CD4-positive, alpha-beta T cell treated with Interleukin-15 for 4 hours (primary cell): ENCODE results near the gene RIPOR2.

Source experiments
- DNase-seq: peaks from one replicate; pipeline ENCODE4 v3.0.0-alpha.2; 2020; ENCODE audit warnings: low spot score

Gene RIPOR2

GRCh38 chr6:24875534-24875901, 60.2 kb downstream of the RIPOR2 start:
- DNase-seq = no peak

GRCh38 chr6:24874776-24875533, 60.8 kb downstream of the RIPOR2 start:
- no peak for DNase-seq

- DNase-seq = no peak
Measured at GRCh38 chr6:24874128-24874527, 61.6 kb downstream of the RIPOR2 start.

- DNase-seq = no peak
Measured at GRCh38 chr6:24872779-24873178, 63.0 kb downstream of the RIPOR2 start.

GRCh38 chr6:24868765-24869164, 67.0 kb downstream of the RIPOR2 start:
- no peak for DNase-seq

GRCh38 chr6:24867104-24867703, 68.6 kb downstream of the RIPOR2 start:
- peak; percentile 33 for DNase-seq

GRCh38 chr6:24865161-24865560, 70.6 kb downstream of the RIPOR2 start:
- DNase-seq = no peak

GRCh38 chr6:24864343-24864742, 71.4 kb downstream of the RIPOR2 start:
- no peak for DNase-seq

- DNase-seq = no peak
Measured at GRCh38 chr6:24861934-24862333, 73.8 kb downstream of the RIPOR2 start.

- no peak for DNase-seq
Measured at GRCh38 chr6:24859608-24860200, 76.1 kb downstream of the RIPOR2 start.

- no peak for DNase-seq
Measured at GRCh38 chr6:24859132-24859531, 76.6 kb downstream of the RIPOR2 start.

GRCh38 chr6:24858177-24858653, 77.5 kb downstream of the RIPOR2 start:
- DNase-seq = peak; percentile 81

GRCh38 chr6:24856901-24857670, 78.7 kb downstream of the RIPOR2 start:
- DNase-seq = peak; percentile 81

- no peak for DNase-seq
Measured at GRCh38 chr6:24856246-24856599, 79.5 kb downstream of the RIPOR2 start.

- DNase-seq = peak; percentile 83
Measured at GRCh38 chr6:24855395-24856245, 80.1 kb downstream of the RIPOR2 start.

- no peak for DNase-seq
Measured at GRCh38 chr6:24854077-24854666, 81.6 kb downstream of the RIPOR2 start.

GRCh38 chr6:24851086-24851485, 84.7 kb downstream of the RIPOR2 start:
- DNase-seq = no peak

GRCh38 chr6:24849713-24850112, 86.0 kb downstream of the RIPOR2 start:
- no peak for DNase-seq

GRCh38 chr6:24848461-24848860, 87.3 kb downstream of the RIPOR2 start:
- DNase-seq = no peak

GRCh38 chr6:24847402-24847801, 88.4 kb downstream of the RIPOR2 start:
- DNase-seq = no peak

- no peak for DNase-seq
Measured at GRCh38 chr6:24845578-24845977, 90.2 kb downstream of the RIPOR2 start.
